HL-60/S4 (cell line): ENCODE measurements around the gene SUFU.
"Not testable (repeated sequence)": the region's sequence is repeated elsewhere in the genome, so short reads cannot be mapped to it uniquely, and the experiment has no call there.

Experiments
- in situ Hi-C: fragments of 300-500 bp; cut with MboI; formaldehyde crosslinking; loops from 2 replicates; pipeline ENCODE4 v1.14.3; 2022; ENCODE audit warnings: low sequenced_read_pairs

The SUFU gene

GRCh38 chr10:102503264-102504178 is at the start of gene SUFU:
SUFU (plus strand) TSS chr10:102503972; CDS start chr10:102504153, 181 bp downstream.
- in situ Hi-C loops = no loop called here

DNA sequence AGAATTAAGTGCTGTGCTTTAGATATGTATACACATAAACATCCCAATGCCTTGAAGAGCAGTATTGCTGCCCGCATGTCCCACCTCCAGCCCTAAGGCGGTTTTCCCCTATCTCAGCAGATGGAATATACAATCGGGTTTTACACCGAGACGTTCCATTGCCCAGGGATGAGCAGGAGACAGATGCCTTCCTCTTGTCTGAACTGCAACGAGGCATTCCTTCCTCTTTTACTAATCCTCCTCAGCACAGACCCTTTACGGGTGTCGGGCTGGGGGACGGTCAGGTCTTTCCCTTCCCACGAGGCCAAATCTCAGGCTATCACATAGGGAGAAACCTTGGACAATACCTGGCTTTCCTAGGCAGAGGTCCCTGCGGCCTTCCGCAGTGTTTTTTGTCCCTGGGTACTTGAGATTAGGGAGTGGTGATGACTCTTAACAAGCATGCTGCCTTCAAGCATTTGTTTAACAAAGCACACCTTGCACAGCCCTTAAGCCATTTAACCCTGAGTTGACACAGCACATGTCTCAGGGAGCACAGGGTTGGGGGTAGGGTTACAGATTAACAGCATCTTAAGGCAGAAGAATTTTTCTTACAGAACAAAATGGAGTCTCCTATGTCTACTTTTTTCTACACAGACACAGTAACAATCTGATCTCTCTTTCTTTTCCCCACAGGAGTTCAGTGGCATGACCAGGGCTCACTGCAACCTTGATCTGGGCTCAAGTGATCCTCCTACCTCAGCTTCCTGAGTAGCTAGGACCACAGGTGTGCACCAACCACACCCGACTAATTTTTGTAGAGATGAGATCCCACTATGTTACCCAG is 48.9 kb upstream of the SUFU start:
- in situ Hi-C loops = not testable (repeated sequence)

DNA sequence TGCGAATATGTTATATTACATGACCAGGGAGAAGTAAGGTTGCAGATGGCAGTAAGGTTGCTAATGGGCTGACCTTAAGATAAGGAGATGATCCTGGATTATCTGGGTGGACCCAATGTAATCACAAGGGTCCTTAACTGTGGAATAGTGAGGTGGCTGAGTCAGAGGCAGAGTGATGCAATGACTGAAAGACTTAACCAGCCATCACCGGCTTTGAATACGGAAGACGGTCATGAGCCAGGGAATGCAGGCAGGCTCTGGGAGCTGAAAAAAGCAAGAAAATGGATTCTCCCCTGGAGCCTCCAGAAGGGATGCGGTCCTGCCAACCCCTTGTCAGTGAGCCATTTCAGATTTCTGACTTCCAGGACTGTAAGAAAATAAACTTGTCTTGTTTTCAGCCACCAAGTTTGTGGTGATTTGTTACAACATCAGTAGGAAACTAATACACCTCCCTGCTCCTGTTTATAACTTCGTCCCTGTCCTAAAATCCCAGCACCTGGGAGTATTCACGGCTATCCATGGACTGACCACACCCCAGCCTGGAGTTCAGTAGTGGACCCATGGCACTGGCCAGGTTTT is 47.8 kb upstream of the SUFU start:
- in situ Hi-C loops = no loop called here

DNA sequence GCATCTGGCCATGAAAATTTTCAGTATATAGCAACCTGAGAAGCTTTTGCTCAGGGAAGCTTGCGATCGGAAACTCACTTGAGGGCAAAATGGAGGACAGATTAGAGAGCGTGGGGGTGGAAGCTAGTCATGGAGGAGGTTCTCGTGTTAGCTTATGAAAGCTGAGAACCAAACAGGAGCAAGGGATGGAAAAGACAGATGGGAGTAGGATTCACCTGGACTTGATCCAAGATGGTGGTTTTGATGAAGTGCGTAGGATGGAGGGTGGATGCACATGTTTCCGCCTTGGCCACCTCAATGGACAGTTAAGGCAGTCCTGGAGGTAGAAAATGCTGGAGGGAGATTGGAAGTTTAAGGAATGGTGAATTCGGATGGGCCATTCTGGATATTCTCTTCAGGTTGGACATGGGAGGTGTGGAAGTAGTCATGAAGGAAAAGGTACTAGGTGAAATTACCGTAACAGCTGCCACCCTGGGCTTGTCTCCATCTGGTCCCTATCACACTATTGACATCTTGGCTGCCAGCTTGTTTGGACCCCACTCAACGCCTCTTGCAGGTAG is 46.1 kb upstream of the SUFU start:
- in situ Hi-C loops = no loop called here

DNA sequence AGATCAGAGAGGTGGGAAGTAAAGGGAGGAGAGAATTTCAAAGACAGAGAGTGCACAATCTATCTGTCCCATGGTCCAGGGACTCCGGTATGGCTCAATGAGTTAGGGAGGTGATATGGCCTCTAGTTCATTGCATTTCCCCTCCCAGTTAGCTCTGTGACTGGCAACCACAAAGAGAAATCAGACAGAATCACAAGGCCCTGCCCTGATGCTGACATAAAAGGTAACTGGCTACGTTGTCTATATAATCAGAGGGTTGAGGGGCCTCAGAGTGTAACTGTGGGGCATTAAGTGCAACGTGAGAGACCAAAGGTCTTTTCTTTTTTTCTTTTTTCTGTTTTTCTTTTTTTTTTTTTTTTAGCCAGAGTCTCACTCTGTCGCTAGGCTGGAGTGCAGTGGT is 45.1 kb upstream of the SUFU start:
- in situ Hi-C loops = no loop called here

DNA sequence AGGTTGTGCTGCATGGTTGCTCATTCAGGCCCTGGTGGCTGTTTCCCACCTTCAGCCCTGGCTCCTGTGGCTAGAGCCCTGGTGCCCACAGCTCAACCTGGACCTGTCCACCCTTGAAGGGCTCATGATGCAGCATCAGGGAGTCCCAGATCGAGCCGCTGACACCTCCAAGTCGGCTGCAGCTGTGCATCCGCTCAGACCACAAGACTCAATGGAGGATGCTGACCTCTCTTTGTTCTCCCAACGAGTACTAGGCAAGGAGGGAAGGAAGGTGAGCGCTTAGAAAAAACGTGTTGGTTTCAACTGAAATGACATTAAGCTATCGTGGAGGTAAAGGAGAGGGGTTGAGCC is 43.0 kb upstream of the SUFU start:
- in situ Hi-C loops = no loop called here

- in situ Hi-C loops = no loop called here
These were observed 42.4 kb upstream of the SUFU start for GRCh38 chr10:102461187-102462054.

GRCh38 chr10:102462512-102463054 is 41.2 kb upstream of the SUFU start:
- in situ Hi-C loops = no loop called here

DNA sequence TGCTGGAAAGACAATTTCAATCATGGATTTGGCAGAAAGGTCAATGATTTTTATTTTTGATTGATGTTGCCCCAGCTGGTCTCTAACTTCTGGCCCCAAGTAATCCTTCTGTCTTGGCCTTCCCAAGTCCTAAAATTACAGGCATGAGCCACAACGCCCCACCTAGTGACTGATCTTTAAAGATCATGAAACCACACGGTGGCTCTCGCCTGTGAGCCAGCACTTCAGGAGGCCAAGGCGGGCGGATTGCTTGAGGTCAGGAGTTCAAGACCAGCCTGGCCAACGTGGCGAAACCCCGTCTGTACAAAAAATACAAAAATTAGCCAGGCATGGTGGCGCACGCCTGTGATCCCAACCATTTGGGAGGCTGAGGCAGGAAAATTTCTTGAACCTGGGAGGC is 39.8 kb upstream of the SUFU start:
- in situ Hi-C loops = no loop called here

GRCh38 chr10:102465466-102465865 is 38.3 kb upstream of the SUFU start:
- in situ Hi-C loops = no loop called here

DNA sequence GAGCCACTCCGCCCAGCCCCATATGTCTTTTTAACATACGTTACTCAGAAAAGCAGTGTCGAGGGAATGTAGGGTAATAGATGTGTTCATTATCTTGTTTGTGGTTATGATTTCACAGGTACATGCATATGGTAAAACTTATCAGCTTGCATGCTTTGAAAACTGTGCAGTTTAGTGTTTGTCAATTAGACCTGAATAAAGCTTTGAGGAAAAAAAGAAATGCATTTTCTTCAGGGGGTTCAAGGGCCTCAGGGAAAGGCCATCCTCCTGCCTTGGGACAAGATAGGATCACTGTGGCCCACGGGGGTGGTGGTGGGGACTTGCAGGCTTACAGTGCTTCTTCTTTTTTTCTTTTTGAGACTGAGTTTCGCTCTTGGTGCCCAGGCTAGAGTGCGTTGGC is 36.5 kb upstream of the SUFU start:
- in situ Hi-C loops = no loop called here

DNA sequence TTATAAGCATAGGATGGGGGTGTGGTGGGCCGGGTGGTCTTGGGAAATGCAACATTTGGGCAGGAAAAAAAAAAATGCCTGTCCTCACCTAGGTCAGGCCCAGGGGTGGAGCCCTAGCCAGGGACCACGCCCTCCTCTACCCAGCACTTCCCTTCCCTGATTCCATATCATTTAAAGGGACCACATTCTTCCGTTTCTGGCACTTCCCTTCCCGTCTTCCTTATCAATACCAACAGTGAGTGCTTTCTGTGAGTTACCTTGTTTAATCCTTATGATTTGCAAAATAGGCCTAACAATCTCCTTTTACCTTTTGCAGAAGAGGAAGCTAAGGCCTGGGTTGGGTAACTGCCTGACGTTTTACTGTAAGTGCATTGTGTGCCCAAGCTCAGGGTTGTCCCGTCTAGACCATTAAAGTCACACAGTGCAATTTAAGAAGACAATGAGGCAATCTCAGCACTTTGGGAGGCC is 35.8 kb upstream of the SUFU start:
- in situ Hi-C loops = no loop called here

GRCh38 chr10:102468683-102469082 is 35.1 kb upstream of the SUFU start:
- in situ Hi-C loops = no loop called here

- in situ Hi-C loops = no loop called here
These were observed 32.9 kb upstream of the SUFU start for GRCh38 chr10:102470579-102471546.

DNA sequence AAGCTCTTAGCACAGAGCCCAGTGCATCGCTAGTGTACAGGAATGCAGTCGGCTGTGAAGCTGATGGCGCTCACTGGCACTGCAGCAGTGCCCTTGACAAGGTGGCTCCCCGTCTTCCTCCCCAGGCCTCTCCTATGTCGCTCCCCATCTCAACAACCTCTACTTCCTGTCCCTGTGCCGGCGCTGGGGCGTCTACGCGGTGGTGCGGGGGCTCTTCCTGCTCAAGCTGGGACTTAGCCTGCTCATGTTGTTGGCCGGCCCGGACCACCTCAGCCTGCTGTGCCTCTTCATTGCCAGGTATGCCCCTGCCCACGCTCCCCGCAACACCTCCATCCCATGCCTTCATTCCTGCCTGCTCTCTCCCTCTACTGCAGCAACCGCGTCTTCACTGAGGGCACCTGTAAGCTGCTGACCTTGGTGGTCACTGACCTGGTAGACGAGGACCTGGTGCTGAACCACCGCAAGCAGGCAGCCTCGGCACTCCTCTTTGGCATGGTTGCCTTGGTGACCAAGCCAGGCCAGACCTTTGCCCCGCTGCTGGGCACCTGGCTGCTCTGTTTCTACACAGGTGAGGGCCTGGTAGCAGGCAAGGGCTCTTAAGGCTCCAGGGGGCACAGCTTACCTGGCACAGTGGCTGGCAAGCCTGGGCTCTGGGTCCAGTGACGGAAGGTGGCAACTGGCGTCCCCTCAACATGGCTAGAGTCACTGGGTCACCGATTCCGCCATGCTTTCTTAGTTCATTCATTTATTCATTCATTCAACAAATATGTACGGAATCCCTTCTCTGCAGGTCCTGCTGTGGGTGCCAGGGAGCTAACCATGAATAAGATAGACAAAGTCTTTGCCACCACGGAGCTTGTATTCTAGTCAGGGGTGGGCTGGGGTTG is 30.1 kb upstream of the SUFU start:
- in situ Hi-C loops = no loop called here

DNA sequence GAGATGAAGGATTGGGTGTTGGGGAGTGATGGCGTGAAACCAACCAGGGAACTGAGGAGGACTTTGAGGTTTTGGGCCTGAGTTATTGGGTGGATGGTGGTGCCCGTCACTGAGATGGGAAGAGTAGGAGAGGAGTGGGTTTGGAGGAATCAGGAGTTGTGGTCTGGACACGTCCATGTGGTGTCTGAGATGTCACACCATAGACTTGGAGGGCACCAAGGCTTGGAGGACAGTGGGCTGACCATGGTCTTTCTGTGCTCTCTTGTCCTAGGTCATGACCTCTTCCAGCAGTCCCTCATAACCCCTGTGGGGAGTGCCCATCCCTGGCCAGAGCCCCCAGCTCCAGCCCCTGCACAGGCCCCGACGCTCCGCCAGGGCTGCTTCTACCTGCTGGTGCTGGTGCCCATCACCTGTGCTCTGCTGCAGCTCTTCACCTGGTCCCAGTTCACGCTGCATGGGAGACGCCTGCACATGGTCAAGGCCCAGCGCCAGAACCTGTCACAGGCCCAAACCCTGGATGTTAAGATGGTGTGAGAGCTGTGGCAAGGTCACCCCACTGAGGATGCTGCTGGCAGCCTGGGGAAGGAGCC is 28.2 kb upstream of the SUFU start:
- in situ Hi-C loops = loop anchor here (5.0 kb wide), 1 partner anchor 83 kb away; no protein-coding TSS in a partner anchor

GRCh38 chr10:102476466-102477141 is 27.2 kb upstream of the SUFU start:
- in situ Hi-C loops = loop anchor here (5.0 kb wide), 1 partner anchor 84 kb away; no protein-coding TSS in a partner anchor
